ENCODE data around the gene CHST15. TPM values are rescaled to one million over a fixed set of nuclear protein-coding genes. Genes with fewer than 3 reads are reported as not detected.
"Not testable (repeated sequence)": the region's sequence is repeated elsewhere in the genome, so short reads cannot be mapped to it uniquely, and the experiment has no call there.

Gene CHST15
- total and polyA plus RNA-seq, 2 experiments from 2014 or later: 0.92 to 1.9 TPM

DNA sequence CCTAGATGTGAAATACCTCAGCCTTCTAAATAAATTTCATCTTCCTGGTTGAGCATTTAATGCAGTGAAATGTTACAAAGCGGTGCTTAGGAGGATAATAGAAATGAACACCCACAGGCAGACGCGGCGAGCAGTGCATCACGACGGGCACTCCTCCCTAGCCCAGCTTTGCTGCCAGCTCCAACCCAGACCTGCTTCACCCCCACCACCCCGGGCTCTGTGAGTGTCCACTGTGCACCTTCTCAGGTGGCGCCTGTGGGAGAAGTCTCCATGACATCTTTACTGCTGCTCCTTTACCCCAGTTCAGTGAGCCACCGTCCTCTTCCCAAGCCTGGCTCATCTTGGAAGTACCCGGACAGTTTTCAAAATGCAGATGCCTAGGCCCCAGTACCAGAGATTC is 5.2 kb upstream of the CHST15 start:
- H3K27ac ChIP-seq: no peak overlapping the region
- H3K4me1 ChIP-seq (ENCODE audit: low read depth): no peaks in the 10 kb centered on the region
- H3K36me3 ChIP-seq: no peaks in the 10 kb centered on the region
- H3K9me3 ChIP-seq (ENCODE audit: low read depth): no peaks in the 10 kb centered on the region
- no peak for DNase-seq (ENCODE audit: low read depth in 1 of 2, low spot score in 1 of 2)
- peaks cover 33% of the 10 kb centered on the region for H3K27me3 ChIP-seq
- TF ChIP-seq, protein P1, sequence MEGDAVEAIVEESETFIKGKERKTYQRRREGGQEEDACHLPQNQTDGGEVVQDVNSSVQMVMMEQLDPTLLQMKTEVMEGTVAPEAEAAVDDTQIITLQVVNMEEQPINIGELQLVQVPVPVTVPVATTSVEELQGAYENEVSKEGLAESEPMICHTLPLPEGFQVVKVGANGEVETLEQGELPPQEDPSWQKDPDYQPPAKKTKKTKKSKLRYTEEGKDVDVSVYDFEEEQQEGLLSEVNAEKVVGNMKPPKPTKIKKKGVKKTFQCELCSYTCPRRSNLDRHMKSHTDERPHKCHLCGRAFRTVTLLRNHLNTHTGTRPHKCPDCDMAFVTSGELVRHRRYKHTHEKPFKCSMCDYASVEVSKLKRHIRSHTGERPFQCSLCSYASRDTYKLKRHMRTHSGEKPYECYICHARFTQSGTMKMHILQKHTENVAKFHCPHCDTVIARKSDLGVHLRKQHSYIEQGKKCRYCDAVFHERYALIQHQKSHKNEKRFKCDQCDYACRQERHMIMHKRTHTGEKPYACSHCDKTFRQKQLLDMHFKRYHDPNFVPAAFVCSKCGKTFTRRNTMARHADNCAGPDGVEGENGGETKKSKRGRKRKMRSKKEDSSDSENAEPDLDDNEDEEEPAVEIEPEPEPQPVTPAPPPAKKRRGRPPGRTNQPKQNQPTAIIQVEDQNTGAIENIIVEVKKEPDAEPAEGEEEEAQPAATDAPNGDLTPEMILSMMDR (IDR thresholded peaks at IDR 0.05; ENCODE audit: low read depth, low read length): no peak
- no peak overlapping the region for H3K4me3 ChIP-seq

DNA sequence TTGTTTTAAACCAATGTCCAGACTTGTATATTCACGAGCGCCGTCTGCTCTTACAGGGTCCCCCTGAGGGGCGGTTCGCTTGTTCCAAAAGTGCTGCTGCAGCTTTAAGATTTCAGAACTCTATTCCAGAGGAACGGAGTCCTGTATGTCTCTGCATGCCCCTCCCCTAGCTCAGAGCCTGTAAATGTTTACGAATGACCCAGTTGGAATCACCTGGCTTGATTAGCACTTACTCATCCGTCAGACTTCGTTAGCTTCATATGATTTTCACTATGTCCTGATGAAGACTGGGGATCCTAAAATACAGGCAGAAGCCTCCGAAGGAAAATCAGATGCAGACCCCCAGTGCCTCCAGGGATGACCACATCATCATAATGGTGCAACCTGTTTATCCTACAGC is 4.5 kb upstream of the CHST15 start:
- no peaks in the 10 kb centered on the region for H3K36me3 ChIP-seq
- H3K4me1 ChIP-seq (ENCODE audit: low read depth): no peaks in the 10 kb centered on the region
- no peak overlapping the region for H3K4me3 ChIP-seq
- no peaks in the 10 kb centered on the region for H3K9me3 ChIP-seq (ENCODE audit: low read depth)
- no peak for DNase-seq (ENCODE audit: low read depth in 1 of 2, low spot score in 1 of 2)
- peaks cover 38% of the 10 kb centered on the region for H3K27me3 ChIP-seq
- TF ChIP-seq, protein P1 (IDR thresholded peaks at IDR 0.05; ENCODE audit: low read depth, low read length): no peak
- H3K27ac ChIP-seq: no peak overlapping the region

DNA sequence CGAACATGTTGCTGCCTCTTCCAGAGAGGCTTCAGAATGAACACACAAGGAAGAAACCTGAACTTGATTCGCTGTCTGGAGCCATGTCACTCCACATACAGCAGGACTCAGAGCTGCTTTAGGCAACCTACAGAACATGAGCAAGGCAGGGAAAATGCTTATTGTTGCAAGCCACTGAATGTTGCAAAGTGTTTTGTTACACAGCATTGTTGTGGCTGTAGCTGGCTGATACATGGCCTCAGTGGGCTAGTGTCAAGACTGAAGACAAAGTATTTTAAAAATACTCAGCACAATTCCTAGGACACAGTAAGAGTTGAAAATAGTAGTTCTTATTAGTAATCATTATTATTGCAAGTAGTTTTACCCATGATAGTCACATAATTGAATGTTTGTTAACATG is 3.1 kb upstream of the CHST15 start:
- peaks cover 52% of the 10 kb centered on the region for H3K27me3 ChIP-seq
- H3K36me3 ChIP-seq: no peaks in the 10 kb centered on the region
- no peak for DNase-seq (ENCODE audit: low read depth in 1 of 2, low spot score in 1 of 2)
- TF ChIP-seq, protein P1 (IDR thresholded peaks at IDR 0.05; ENCODE audit: low read depth, low read length): no peak
- no peaks in the 10 kb centered on the region for H3K4me1 ChIP-seq (ENCODE audit: low read depth)
- no peak overlapping the region for H3K27ac ChIP-seq
- no peak overlapping the region for H3K4me3 ChIP-seq
- no peaks in the 10 kb centered on the region for H3K9me3 ChIP-seq (ENCODE audit: low read depth)

DNA sequence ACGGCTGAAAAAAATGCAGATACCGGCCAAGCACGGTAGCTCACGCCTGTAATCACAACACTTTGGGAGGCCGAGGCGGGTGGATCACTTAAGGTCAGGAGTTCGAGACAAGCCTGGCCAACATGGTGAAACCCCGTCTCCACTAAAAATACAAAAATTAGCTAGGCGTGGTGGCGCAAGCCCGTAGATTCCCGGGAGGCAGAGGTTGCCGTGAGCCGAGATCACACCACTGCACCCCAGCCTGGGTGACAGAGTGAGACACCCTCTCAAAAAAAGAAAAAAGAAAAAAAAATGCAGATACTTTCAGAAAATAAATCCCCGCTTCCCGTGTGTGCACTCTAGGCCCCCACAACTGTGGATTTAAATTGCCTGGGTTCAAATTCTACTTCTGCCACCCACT is 2.4 kb upstream of the CHST15 start:
- H3K4me1 ChIP-seq (ENCODE audit: low read depth); H3K36me3 ChIP-seq; H3K9me3 ChIP-seq (ENCODE audit: low read depth); DNase-seq (ENCODE audit: low read depth in 1 of 2, low spot score in 1 of 2); H3K4me3 ChIP-seq; H3K27ac ChIP-seq: not testable (repeated sequence)
- H3K27me3 ChIP-seq: peaks cover 59% of the 10 kb centered on the region

DNA sequence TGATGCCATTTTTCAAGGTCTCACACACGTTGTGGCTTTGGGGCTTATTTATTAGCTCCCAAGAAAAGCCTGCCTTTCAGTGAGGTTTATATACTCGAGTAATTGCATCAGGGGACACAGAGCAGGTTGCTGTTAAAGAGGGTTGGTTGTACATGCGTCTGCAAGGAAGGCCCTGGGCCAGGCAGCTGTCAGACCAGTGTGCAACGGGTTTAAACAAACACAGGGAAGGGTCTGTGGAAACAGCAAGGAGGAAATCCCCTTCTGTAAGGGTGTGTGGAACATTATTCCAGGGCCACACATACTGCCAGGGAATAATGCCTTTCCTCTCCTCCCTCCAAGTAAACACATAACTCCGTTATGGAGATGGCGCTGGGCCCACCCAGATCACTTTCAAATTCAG is 1.7 kb upstream of the CHST15 start:
- no peak overlapping the region for H3K4me3 ChIP-seq
- no peak overlapping the region for H3K27ac ChIP-seq
- DNase-seq (ENCODE audit: low read depth in 1 of 2, low spot score in 1 of 2): no peak
- no peaks in the 10 kb centered on the region for H3K36me3 ChIP-seq
- H3K27me3 ChIP-seq: peaks cover 66% of the 10 kb centered on the region
- no peaks in the 10 kb centered on the region for H3K4me1 ChIP-seq (ENCODE audit: low read depth)
- TF ChIP-seq, protein P1 (IDR thresholded peaks at IDR 0.05; ENCODE audit: low read depth, low read length): no peak
- H3K9me3 ChIP-seq (ENCODE audit: low read depth): no peaks in the 10 kb centered on the region

DNA sequence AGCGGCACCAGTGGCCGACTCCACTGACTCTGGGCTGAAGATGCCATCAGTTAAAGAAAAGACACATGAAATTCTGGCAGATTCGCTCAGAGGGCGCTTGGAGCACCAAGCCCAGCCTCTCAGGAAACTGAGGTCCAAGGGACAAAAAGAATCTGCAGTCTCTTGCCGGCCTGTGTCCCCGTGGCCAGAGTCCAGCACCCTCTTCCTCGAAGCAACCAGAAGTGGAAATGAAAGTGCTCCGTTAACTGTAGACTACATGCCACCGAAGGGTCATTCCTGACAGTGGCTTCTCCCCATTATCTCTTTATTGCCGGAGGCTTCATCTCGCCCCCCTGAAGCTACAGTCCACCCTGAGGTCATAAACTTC is 1.0 kb upstream of the CHST15 start:
- H3K27ac ChIP-seq: no peak overlapping the region
- TF ChIP-seq, protein P1 (IDR thresholded peaks at IDR 0.05; ENCODE audit: low read depth, low read length): no peak

DNA sequence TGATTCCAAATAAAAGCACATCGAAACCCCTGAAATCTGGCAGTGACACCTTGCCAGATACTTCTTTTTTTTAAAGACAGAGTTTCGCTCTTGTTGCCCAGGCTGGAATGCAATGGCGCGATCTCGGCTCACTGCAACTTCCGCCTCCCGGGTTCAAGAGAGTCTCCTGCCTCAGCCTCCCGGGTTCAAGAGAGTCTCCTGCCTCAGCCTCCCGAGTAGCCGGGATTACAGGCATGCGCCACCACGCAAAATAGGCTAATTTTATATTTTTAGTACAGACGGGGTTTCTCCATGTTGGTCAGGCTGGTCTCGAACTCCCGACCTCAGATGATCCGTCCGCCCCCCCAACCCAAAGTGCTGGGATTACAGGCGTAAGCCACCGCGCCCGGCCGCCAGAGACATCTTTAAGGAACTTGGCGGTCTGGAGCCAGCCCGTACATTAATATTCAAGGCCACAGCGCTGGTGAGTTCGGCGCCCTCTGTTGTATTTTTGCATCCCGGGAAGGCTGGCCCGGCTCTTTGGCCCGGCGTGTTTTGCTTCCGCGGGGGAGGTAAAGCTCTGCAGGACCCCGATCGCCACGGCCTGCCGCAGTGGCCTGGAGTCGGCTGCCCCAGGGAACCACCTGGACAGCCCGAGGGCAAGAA is 498 bp upstream of the CHST15 start:
- Histone ChIP-seq H3K27me3 (peaks cover 72% of the 10 kb centered on the region), H3K4me3 (peak overlapping the region; percentile 69)
- not testable (repeated sequence) for H3K36me3 ChIP-seq; H3K9me3 ChIP-seq (ENCODE audit: low read depth); H3K27ac ChIP-seq; H3K4me1 ChIP-seq (ENCODE audit: low read depth)
- peak; percentile 40 to 58 for DNase-seq (ENCODE audit: low read depth in 1 of 2, low spot score in 1 of 2)

More for the DNA sequence above, 1.0 kb upstream of the CHST15 start:
- H3K4me3 ChIP-seq: no peak overlapping the region
- no peaks in the 10 kb centered on the region for H3K9me3 ChIP-seq (ENCODE audit: low read depth)
- H3K27me3 ChIP-seq: peaks cover 71% of the 10 kb centered on the region
- H3K36me3 ChIP-seq: no peaks in the 10 kb centered on the region
- no peaks in the 10 kb centered on the region for H3K4me1 ChIP-seq (ENCODE audit: low read depth)
- DNase-seq (ENCODE audit: low read depth in 1 of 2, low spot score in 1 of 2): no peak
